NCI-H128 (cell line): Measurements from ENCODE around the gene DNAJC7.
"Not testable (repeated sequence)": the region's sequence is repeated elsewhere in the genome, so short reads cannot be mapped to it uniquely, and the experiment has no call there.

Source experiments
- DNase-seq: peaks from one replicate; lab custom pipeline; 2025; ENCODE audit not compliant: unreplicated experiment; lab: John Stamatoyannopoulos, UW

DNAJC7 gene

DNA sequence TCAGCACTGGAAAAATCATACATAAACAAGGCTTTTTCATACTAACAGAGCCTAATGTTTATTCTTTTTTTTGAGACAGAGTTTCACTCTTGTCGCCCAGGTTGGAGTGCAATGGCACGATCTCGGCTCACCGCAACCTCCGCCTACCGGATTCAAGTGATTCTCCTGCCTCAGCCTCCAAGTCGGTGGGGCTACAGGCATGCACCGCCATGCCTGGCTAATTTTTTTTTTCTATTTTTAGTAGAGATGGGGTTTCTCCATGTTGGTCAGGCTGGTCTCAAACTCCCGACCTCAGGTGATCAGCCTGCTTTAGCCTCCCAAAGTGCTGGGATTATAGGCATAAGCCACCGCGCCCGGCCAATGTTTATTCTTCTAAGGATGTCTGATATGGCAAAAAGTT is 3.5 kb downstream of the DNAJC7 start:
- DNase-seq = not testable (repeated sequence)

- not testable (repeated sequence) for DNase-seq
Observed at GRCh38 chr17:42012363-42012762, 4.9 kb downstream of the DNAJC7 start.

- DNase-seq = no peak
Observed at GRCh38 chr17:42010898-42011516, 6.2 kb downstream of the DNAJC7 start.

GRCh38 chr17:42010266-42010680 is 7.0 kb downstream of the DNAJC7 start:
- not testable (repeated sequence) for DNase-seq

GRCh38 chr17:42009170-42009569 is 8.1 kb downstream of the DNAJC7 start:
- DNase-seq = no peak

GRCh38 chr17:42005166-42005565 is 12.1 kb downstream of the DNAJC7 start:
- no peak for DNase-seq

DNA sequence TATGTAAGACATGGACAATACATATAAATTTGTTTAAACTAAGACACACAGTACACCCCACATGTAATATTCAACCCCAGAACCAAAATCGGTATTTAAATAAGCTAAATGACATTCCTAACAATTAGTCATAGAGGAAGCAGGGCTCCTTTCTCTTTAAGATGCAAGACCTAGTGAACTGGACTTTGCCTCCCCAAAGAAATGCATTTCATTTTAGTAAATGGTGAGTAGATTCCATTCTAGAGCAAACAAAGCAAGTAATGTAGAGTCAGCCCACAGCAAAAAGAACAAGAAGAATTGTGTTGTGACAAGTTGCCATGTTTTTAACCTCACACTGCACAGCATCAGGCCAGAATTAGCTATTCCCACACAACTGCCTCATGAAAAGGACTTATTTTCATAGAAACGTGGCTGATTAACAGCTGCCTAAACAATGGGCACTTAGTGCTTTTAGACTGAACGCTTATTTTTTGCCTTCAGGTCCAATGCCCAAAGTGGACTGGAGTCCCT is 14.4 kb downstream of the DNAJC7 start:
- no peak for DNase-seq

DNA sequence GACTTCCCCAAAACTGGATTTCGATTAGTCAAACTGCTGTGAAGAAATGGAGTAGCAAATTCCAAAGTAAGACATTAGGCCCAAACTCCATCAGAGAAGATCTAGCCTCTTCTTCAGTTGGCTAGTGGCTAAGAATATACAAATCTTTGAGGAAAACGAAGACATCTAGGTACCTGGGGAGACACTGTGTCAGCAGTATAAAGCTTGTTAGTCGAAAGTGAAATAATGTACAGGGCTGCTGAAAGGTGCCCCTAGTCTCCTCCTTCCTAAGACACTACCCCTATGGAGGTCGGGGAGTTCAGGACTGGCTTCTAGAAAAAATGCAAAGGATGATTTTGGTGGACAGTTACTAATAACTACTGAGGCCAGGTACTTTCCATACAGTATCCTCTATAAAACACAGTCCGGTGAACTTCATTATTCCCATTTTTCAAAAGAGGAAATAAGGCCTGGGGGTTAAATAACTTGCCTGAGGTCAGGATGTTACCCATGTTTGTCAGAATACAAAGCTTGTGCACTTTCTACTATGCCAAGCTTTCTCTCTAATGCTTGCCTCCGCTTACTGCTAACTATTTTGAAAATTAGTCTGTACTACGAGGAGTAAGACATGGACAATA is 15.0 kb downstream of the DNAJC7 start:
- DNase-seq = no peak

DNA sequence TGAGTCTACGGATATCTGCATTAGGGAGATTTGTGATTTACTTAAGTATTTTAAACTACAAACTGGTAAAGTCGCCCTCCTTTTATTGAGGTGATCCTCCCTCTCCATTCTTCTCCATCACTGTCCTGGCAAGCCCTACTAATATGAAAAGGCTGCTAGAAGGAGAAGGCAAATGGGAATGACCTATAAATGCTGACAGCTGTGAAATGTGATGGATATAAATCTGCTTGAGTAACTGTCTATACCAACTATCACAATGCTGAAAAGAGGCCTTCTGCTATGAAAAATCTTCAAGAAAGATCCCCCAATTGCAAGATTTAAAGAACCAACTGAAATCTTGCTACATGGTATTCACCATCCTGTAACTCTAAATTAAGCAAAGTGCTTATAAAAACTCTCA is 15.5 kb downstream of the DNAJC7 start:
- DNase-seq = no peak

DNA sequence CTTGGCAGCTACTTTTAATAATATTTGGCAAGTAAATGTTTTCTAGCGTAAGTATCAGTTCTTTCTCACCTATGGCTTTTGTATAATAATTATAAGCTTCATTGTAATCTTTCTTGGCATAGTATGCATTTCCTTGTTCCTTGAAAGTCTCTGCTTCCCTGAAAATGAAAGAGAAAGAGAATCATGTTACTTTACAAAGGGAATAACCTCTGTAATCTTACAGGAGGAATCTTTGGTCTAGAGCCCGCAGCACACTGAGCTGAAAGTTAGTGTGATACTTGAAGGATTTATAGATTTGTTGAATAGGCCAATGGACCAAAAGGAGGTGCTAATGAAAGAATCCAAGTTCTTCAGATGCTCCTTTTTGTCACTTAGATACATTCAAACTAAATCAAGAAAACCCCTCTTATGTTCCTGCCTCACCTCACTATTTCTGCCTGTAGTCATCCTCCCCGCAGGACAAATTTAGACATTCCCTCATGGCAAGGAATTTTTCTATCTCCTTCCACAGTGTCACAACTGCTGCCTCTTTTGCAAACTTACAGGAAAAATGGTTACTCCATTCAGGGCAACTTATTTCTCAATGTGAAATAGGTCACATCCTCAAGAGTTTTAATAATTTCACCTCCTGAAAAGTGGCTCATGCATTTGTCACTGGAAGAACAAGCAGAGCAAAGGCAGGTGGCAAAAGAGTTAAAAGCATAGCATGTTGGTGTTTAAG is 16.7 kb downstream of the DNAJC7 start:
- DNase-seq = no peak

DNA sequence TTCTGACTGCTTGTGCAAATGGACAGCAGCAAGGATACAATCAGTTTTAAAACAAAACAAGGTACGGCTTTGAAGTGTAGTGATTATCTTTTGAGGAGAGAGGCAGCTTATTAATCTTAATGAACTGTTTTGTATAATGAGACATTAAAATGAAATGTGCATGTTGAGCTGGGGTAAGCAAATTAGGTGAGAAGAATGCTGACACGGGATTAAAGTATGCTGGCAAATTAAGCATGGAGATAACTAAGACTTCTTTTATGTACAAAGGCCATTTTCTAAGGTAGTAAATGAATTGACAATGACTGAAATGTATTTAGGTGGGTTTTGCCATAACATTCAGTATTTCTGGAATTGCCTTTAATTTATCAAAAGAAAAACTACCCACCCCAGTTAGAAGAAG is 18.7 kb downstream of the DNAJC7 start:
- DNase-seq = no peak

DNA sequence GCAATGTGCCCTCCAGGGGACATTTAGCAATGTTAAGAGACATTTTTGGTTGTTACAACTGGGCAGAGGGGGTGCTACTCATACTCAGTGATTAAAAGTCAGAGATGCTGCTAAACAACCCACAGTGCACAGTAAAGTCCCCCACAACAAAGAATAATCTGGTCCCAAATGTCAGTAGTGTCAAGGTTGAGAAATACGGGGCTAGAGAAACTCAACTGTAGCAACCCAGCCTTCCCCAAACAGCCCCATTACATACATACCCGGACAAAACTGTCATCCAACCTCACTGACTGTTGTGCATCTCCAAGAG is 20.4 kb downstream of the DNAJC7 start:
- no peak for DNase-seq

DNA sequence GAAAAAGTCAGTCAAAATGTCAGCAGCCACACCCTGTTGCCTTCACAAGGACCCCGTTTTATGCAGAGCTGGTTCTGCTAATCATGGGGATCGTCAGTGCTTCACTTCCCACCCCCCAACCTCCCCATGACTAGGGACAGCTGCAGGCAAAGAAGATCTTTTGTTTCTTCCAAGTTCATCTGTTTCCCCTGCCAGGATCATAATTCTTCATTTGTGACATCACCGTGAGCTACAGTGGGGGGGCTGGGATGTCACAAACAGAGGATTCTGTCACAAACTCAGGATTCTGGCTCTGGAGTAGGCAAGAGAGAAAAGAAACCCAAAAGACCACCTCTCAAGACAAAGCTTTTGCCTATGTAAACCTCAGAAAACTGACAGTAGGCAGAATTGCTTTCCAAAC is 24.7 kb downstream of the DNAJC7 start:
- no peak for DNase-seq

- no peak for DNase-seq
Observed at GRCh38 chr17:41989702-41990419, 27.4 kb downstream of the DNAJC7 start.

GRCh38 chr17:41988418-41988817 is 28.8 kb downstream of the DNAJC7 start:
- no peak for DNase-seq

- no peak for DNase-seq
Observed at GRCh38 chr17:41987642-41988041, 29.6 kb downstream of the DNAJC7 start.

GRCh38 chr17:41986634-41987033 is 30.6 kb downstream of the DNAJC7 start:
- DNase-seq = no peak

DNA sequence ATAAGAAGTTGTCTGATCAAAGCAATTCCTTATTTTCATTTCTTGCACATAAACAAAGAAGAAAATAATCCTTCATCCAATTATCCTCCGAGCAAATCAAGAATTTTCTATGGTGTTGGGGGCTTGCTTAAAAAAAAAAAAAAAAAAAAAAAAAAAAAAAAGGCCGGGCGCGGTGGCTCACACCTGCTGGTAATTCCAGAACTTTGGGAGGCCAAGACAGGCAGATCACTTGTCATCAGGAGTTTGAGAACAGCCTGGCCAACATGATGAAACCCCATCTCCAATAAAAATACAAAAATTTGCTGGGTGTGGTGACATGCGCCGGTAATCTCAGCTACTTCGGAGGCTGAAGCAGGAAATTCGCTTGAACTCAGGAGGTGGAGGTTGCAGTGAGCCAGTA is 31.3 kb downstream of the DNAJC7 start:
- no peak for DNase-seq

DNA sequence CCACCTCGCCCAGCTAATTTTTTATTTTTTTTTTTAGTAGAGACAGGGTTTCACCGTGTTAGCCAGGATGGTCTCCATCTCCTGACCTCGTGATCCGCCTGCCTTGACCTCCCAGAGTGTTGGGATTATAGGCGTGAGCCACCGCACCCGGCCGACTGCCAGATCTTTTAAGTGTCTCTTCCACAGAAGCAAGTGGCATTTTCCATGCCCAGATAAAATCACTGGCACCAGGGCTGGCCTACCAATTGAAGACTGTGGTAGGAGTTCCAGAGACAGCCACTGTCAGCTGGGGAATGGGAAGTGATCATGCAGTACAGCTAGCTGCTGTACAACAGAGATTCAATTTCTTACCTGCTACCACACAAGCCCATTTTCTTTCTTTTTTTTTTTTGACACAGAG is 32.8 kb downstream of the DNAJC7 start:
- no peak for DNase-seq

- DNase-seq = no peak
Observed at GRCh38 chr17:41982026-41982760, 35.0 kb downstream of the DNAJC7 start.

DNA sequence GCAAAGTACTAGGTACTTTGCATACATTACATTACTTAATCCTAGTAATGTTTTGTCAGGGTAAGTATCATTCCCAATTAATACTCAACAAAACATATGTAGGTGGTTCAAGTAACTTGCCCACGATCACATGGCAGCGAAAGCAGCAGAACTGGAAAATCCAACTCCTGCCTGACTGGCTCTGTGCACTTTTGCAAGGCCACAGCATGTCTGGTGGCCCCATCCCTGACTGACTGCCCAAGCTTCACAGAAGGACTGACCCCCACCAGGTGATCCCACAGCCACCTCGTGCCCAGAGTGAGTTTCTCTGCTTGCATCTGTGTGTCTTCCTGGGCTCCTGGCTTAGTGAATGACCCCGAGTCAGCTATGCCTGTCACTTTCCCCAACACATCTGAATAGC is 39.2 kb downstream of the DNAJC7 start:
- DNase-seq = no peak
